Heart left ventricle (tissue), 16 donors: ENCODE measurements around the gene ECHDC3. TPM values are rescaled to one million over a fixed set of nuclear protein-coding genes. Genes with fewer than 3 reads are reported as not detected.

Source experiments
- ATAC-seq, 4 donors: fragments of 200-7000 bp; cut with Tn5 transposase; one replicate each; pipeline ENCODE4 v1.9.1; 2020 to 2022; ENCODE audit warnings: moderate library complexity in 4 of 4, mild to moderate bottlenecking in 3 of 4, moderate number of reproducible peaks in 1 of 4
- DNase-seq, 5 donors: peaks; one replicate each; pipeline ENCODE4 v3.0.0-alpha.2; 2020
- H3K27ac ChIP-seq, 12 donors: fragments of 200-600 bp; sonication (generic) in 4 of 12; one replicate each; pipeline versions ENCODE4 v1.5.0 to v1.8.0; 2016 to 2022; ENCODE audit warnings: mild to moderate bottlenecking in 2 of 12
- H3K27me3 ChIP-seq, 9 donors: fragments of 200-600 bp; sonication (generic) in 2 of 9; one replicate each; pipeline versions ENCODE4 v1.5.1 to v1.8.0; 2016 to 2022; ENCODE audit warnings: mild to moderate bottlenecking in 3 of 9
- H3K36me3 ChIP-seq, 9 donors: fragments of 200-600 bp; sonication (generic) in 2 of 9; one replicate each; pipeline versions ENCODE4 v1.5.0 to v1.8.0; 2018 to 2022; ENCODE audit warnings: mild to moderate bottlenecking in 2 of 9
- H3K4me1 ChIP-seq, 12 donors: fragments of 200-600 bp; sonication (generic) in 4 of 12; one replicate each; pipeline versions ENCODE4 v1.5.0 to v1.8.0; 2016 to 2022; ENCODE audit warnings: mild to moderate bottlenecking in 3 of 12
- H3K4me3 ChIP-seq, 12 donors: fragments of 200-600 bp; sonication (generic) in 4 of 12; one replicate each; pipeline versions ENCODE4 v1.5.0 to v1.8.0; 2017 to 2022; ENCODE audit warnings: mild to moderate bottlenecking in 9 of 12, moderate library complexity in 4 of 12
- H3K9me3 ChIP-seq, 12 donors: fragments of 200-600 bp; sonication (generic) in 4 of 12; one replicate each; pipeline versions ENCODE4 v1.5.0 to v1.8.0; 2016 to 2022; ENCODE audit warnings: mild to moderate bottlenecking in 1 of 12
- CTCF ChIP-seq, 12 donors: fragments of 200-600 bp; sonication (generic) in 4 of 12; IDR thresholded peaks; one replicate each; pipeline versions ENCODE4 v1.5.0 to v1.8.0; 2018 to 2022; ENCODE audit warnings: antibody characterized with exemption in 12 of 12, mild to moderate bottlenecking in 5 of 12
- POLR2A ChIP-seq, 2 donors: fragments of 450-650 bp; IDR thresholded peaks; one replicate each; pipeline ENCODE4 v1.6.1; 2017; ENCODE audit warnings: antibody characterized with exemption in 2 of 2, mild to moderate bottlenecking in 2 of 2, moderate library complexity in 2 of 2
- WGBS, 4 donors: extraction: QIAGEN DNeasy Blood & Tissue Kit in 2 of 4; methylation state at CpG; one replicate each; pipeline versions ENCODE4 v1.1.5 to v1.1.7; 2013 to 2018; 5-methylcytosine and 5-hydroxymethylcytosine counted together
- intact Hi-C, 10 donors: fragments of 100-400 bp; cut with DNase I; formaldehyde crosslinking; loops; one replicate each; pipeline versions ENCODE4 v1.11.1 to v1.14.2; 2022
- polyA plus RNA-seq, 2 donors: library from polyadenylated mRNA; stranded (reverse); fragments of 200-250 nt; gene quantifications; one replicate each; pipeline ENCODE4 v1.2.3, GENCODE V29; 2013
- total RNA-seq, 9 donors: library from RNA; depleted of rRNA in 2 of 9; stranded (reverse); fragments of >200 nt in 2 of 9; fragmentation: NEBNext Ultra II Directional in 3 of 9; extraction: Animal tissue kit (Norgen Biotek cat#: 25700) in 3 of 9; gene quantifications; one replicate each; pipeline versions ENCODE4 v1.1.0 to v1.2.4, GENCODE V29; 2016 to 2023
- donor health status: ischemic (EF 13 %, LVEDD 7.1; RV severe dilation, severe dysfunction).
- donor health status: healthy with polysubstance abuse.
- donor health status: DM: no; HTN: yes; CAD: no.
- donor health status: DM: no; HTN: no; CAD: no.
- donor health status: ischemic (EF 25% LVEDD 6.9; RV normal size, moderate dysfunction).
- donor health status: ischemic (EF 25% LVEDD 5.7; RV mildly dilated, moderate dysfunction).
- donor health status: healthy.
- donor health status: DM: yes; HTN: yes; CAD: no.
- donor health status: ischemic (EF 35%, LVEDD 5.7; RV mildly dilated, moderate dysfunction).
- donor health status: nonischemic (EF 11% LVEDD 7.7; RV severe dilation, severe dysfunction).
- donor health status: DM: yes; HTN: yes; CAD: no.
- donor health status: PGD.
- donor health status: ischemic (EF 29% LVEDD 5.4; RV normal size, mild dysfunction).
- donor health status: nonischemic (EF 23%, LVEDD 6.1; RV moderate dilation, normal function).

Gene ECHDC3
- total and polyA plus RNA-seq, 11 donors, result 30.2 to 554 (median 66.1) TPM

- intact Hi-C loops, result loop anchor here in 1 of 10 donors (5.0 kb wide), 1 partner anchor 229 kb away; no protein-coding TSS in a partner anchor
These were observed 1.3 kb upstream of the ECHDC3 start for GRCh38 chr10:11740907-11741306.

GRCh38 chr10:11741608-11742007 is 574 bp upstream of the ECHDC3 start:
- intact Hi-C loops, result loop anchor here in 1 of 10 donors (5.0 kb wide), 1 partner anchor 229 kb away; no protein-coding TSS in a partner anchor
- Histone ChIP-seq H3K36me3 (no peaks in the 10 kb centered on the region), H3K4me3 (peak overlapping the region in 11 of 12 donors; percentile 17 to 90 (median 66)), H3K9me3 (no peaks in the 10 kb centered on the region), H3K27me3 (peaks cover 0 to 7% (median 0%) of the 10 kb centered on the region in 9 donors), H3K27ac (peak overlapping the region in 1 of 12 donors; percentile 13), H3K4me1 (peaks cover 0 to 26% (median 12%) of the 10 kb centered on the region in 12 donors)
- no peak for TF ChIP-seq POLR2A (IDR thresholded peaks at IDR 0.05)
- no peak for TF ChIP-seq CTCF (IDR thresholded peaks at IDR 0.05)
- ATAC-seq, result no peak
- WGBS, 4 donors, result 73 to 77% (median 75%) methylated on average over 16 of the region's 16 CpGs
- no peak for DNase-seq

More at GRCh38 chr10:11740907-11741306, 1.3 kb upstream of the ECHDC3 start:
- 92 to 94% (median 93%) methylated on average over 11 of the region's 11 CpGs for WGBS, 4 donors
- Histone ChIP-seq H3K27ac (no peak overlapping the region), H3K36me3 (no peaks in the 10 kb centered on the region), H3K4me1 (peaks cover 0 to 20% (median 11%) of the 10 kb centered on the region in 12 donors), H3K9me3 (no peaks in the 10 kb centered on the region), H3K4me3 (no peak overlapping the region), H3K27me3 (peaks cover 0 to 7% (median 0%) of the 10 kb centered on the region in 9 donors)
- no peak for ATAC-seq
- no peak for TF ChIP-seq CTCF (IDR thresholded peaks at IDR 0.05)
- TF ChIP-seq POLR2A (IDR thresholded peaks at IDR 0.05), result no peak
- no peak for DNase-seq

- H3K4me3 ChIP-seq, result peak overlapping the region; percentile 46 to 90 (median 66)
These were observed 657 bp downstream of the ECHDC3 start for GRCh38 chr10:11742779-11743298.

More at GRCh38 chr10:11742779-11743298, 657 bp downstream of the ECHDC3 start:
- H3K9me3 ChIP-seq, result no peaks in the 10 kb centered on the region
- TF ChIP-seq CTCF (IDR thresholded peaks at IDR 0.05) (no peak), POLR2A (IDR thresholded peaks at IDR 0.05) (no peak)
- no peaks in the 10 kb centered on the region for H3K36me3 ChIP-seq
- peaks cover 0 to 37% (median 15%) of the 10 kb centered on the region in 12 donors for H3K4me1 ChIP-seq
- peaks cover 0 to 7% (median 0%) of the 10 kb centered on the region in 9 donors for H3K27me3 ChIP-seq
- H3K27ac ChIP-seq, result peak overlapping the region; percentile 78 to 99 (median 92)
- intact Hi-C loops, result loop anchor here in 1 of 10 donors (5.0 kb wide), 1 partner anchor 231 kb away; no protein-coding TSS in a partner anchor
- ATAC-seq (peak; percentile 73 to 87 (median 84)), DNase-seq (peak; percentile 58 to 85 (median 75))
- 19 to 77% (median 25%) methylated on average over 7 to 31 of the region's 31 CpGs for WGBS, 4 donors
